SHP77 (cell line): ENCODE results near the gene COPS9.

ENCODE experiments used
- DNase-seq, 2 experiments: peaks; one replicate each; lab custom pipeline; 2025; lab: John Stamatoyannopoulos, UW

Gene COPS9

GRCh38 chr2:240134466-240134865 is 1.6 kb downstream of the COPS9 start:
- DNase-seq = no peak

GRCh38 chr2:240133401-240133800 is 2.7 kb downstream of the COPS9 start:
- no peak for DNase-seq

- no peak for DNase-seq
Measured at GRCh38 chr2:240132651-240132980, 3.5 kb downstream of the COPS9 start.

- DNase-seq = no peak
Measured at GRCh38 chr2:240131941-240132650, 4.0 kb downstream of the COPS9 start.

GRCh38 chr2:240131296-240131695 is 4.8 kb downstream of the COPS9 start:
- no peak for DNase-seq

GRCh38 chr2:240130393-240131195 is 5.5 kb downstream of the COPS9 start:
- DNase-seq = no peak

GRCh38 chr2:240129731-240130392 is 6.2 kb downstream of the COPS9 start:
- DNase-seq = no peak

- DNase-seq = no peak
Measured at GRCh38 chr2:240129311-240129710, 6.8 kb downstream of the COPS9 start.

GRCh38 chr2:240128608-240129145 is 7.4 kb downstream of the COPS9 start:
- DNase-seq = no peak

GRCh38 chr2:240127911-240128607 is 8.0 kb downstream of the COPS9 start:
- no peak for DNase-seq

GRCh38 chr2:240127191-240127750 is 8.8 kb downstream of the COPS9 start:
- DNase-seq = no peak

- DNase-seq = no peak
Measured at GRCh38 chr2:240126731-240127130, 9.4 kb downstream of the COPS9 start.

- DNase-seq = no peak
Measured at GRCh38 chr2:240125742-240126141, 10.4 kb downstream of the COPS9 start.

GRCh38 chr2:240124651-240125030 is 11.5 kb downstream of the COPS9 start:
- DNase-seq = no peak

- DNase-seq = no peak
Measured at GRCh38 chr2:240123821-240124650, 12.1 kb downstream of the COPS9 start.

- no peak for DNase-seq
Measured at GRCh38 chr2:240121675-240122074, 14.4 kb downstream of the COPS9 start.

GRCh38 chr2:240121190-240121589 is 14.9 kb downstream of the COPS9 start:
- no peak for DNase-seq

GRCh38 chr2:240114233-240114632 is 21.9 kb downstream of the COPS9 start:
- no peak for DNase-seq

GRCh38 chr2:240112914-240113690 is 23.0 kb downstream of the COPS9 start:
- DNase-seq = no peak

GRCh38 chr2:240111253-240111652 is 24.9 kb downstream of the COPS9 start:
- no peak for DNase-seq
